Thoracic aorta (tissue), 2 donors: ENCODE data around the gene GARS1. TPM values are rescaled to one million over a fixed set of nuclear protein-coding genes. Genes with fewer than 3 reads are reported as not detected.

ENCODE experiments used
- ATAC-seq: fragments of 150-250 bp; one replicate; pipeline ENCODE4 v1.8.0; 2017; ENCODE audit warnings: low read depth; ENCODE audit not compliant: insufficient number of reproducible peaks, low FRiP score
- DNase-seq: peaks from one replicate; pipeline ENCODE4 v3.0.0-alpha.2; 2020; ENCODE audit warnings: low spot score
- H3K27ac ChIP-seq, 2 donors: fragments of 200-600 bp; sonication (generic); 1 replicate in 1 of 2; 2 replicates in 1 of 2; pipeline ENCODE4 v1.5.1; 2016; ENCODE audit warnings: mild to moderate bottlenecking in 2 of 2, moderate library complexity in 2 of 2
- H3K27me3 ChIP-seq: fragments of 200-600 bp; sonication (generic); replicated peaks from 2 replicates; pipeline ENCODE4 v1.6.0; 2016; ENCODE audit warnings: mild to moderate bottlenecking; ENCODE audit not compliant: insufficient read depth
- H3K36me3 ChIP-seq: fragments of 200-600 bp; sonication (generic); one replicate; pipeline ENCODE4 v1.5.1; 2016
- H3K4me1 ChIP-seq, 2 donors: fragments of 200-600 bp; sonication (generic); 1 replicate in 1 of 2; 2 replicates in 1 of 2; pipeline versions ENCODE4 v1.5.1 to v1.6.0; 2016; ENCODE audit warnings: low read depth in 2 of 2, mild to moderate bottlenecking in 1 of 2; ENCODE audit not compliant: control insufficient read depth in 1 of 2
- H3K4me3 ChIP-seq: fragments of 200-600 bp; sonication (generic); 2 replicates; pipeline ENCODE4 v1.5.1; 2016; ENCODE audit warnings: mild to moderate bottlenecking
- H3K9me3 ChIP-seq: fragments of 200-600 bp; sonication (generic); 2 replicates; pipeline ENCODE4 v1.5.1; 2016
- total RNA-seq, 2 donors: library from RNA; depleted of rRNA; stranded (reverse); fragments of >200 nt; gene quantifications; one replicate each; pipeline versions ENCODE4 v1.1.0 to v1.2.3, GENCODE V29; 2016
- TF ChIP-seq, protein P1 (sequence below): fragments of 200-600 bp; sonication (generic); IDR thresholded peaks from one replicate; pipeline ENCODE4 v1.5.1; 2019; ENCODE audit warnings: antibody characterized with exemption

Gene GARS1
- total RNA-seq, 2 donors from 2014 or later = 76.5 to 81.6 TPM

DNA sequence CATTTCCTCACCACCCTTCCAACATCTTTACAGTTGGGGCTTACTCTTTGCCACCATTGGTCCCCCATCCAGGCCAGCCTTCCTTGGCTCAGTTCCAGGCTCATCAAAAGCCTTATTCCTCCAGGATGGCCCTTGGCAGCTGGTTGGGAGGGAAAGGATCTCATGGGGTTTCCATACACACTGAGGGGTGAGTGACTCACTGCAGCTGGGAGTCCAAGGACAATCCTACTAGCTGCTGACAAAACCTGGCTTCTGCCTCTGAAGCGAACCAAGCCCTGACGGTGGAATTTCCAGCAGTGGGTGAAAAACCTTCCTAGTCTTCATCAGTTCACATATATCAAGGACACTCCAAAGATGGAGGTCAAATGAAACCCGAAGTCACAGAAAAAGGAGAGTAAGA is 64.6 kb downstream of the GARS1 start:
- ATAC-seq = no peak
- Histone ChIP-seq H3K9me3 (no peaks in the 10 kb centered on the region), H3K4me3 (no peak overlapping the region), H3K27ac (no peak overlapping the region), H3K36me3 (no peaks in the 10 kb centered on the region), H3K4me1 (no peaks in the 10 kb centered on the region), H3K27me3 (no peaks in the 10 kb centered on the region)
- no peak for DNase-seq
- TF ChIP-seq, protein P1, sequence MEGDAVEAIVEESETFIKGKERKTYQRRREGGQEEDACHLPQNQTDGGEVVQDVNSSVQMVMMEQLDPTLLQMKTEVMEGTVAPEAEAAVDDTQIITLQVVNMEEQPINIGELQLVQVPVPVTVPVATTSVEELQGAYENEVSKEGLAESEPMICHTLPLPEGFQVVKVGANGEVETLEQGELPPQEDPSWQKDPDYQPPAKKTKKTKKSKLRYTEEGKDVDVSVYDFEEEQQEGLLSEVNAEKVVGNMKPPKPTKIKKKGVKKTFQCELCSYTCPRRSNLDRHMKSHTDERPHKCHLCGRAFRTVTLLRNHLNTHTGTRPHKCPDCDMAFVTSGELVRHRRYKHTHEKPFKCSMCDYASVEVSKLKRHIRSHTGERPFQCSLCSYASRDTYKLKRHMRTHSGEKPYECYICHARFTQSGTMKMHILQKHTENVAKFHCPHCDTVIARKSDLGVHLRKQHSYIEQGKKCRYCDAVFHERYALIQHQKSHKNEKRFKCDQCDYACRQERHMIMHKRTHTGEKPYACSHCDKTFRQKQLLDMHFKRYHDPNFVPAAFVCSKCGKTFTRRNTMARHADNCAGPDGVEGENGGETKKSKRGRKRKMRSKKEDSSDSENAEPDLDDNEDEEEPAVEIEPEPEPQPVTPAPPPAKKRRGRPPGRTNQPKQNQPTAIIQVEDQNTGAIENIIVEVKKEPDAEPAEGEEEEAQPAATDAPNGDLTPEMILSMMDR = no peak

DNA sequence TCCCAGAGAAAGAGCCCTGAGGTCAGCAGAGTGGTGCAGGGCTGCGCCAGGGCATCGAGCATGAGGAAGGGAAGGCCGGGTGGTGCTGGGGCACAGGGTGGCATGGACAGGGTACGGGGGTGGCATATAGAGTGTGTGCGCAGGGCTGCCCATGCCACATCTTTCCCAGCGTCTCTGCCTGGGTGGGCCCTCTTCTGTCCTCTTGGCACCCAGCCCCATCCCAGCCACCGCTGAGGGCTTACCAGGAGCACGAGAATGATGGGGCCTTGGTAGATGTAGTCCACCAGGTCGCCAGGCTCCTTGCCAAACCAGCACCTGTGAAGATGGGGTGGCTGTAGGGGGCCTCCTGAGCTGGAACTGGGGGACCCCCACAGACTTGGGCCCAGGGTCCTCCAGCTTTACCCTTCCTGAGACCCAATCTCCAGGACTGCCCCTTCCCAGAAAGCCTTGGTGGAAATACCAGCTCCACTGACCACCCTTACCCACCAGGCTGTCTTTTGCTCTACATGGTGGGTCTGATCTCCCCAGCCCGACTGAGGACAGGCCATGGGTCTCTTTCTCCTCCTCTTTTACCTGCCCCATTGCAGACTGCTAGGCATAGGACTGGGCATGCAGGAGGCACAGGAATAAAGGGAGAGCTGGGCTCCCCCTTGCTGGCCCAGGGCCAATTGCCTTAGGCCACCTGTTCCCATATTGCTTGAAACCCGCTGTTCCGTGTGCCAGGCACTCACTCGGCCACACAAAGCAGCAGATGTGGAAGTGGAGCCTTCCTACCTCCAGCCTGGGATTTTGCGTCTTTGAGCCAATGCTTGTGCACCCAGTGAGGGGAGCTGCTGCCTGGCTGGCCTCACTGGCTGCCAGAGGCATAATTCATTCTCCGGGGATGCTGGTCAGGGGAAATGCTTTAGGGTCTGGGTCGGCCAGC is 65.9 kb downstream of the GARS1 start:
- no peak for DNase-seq
- no peak for ATAC-seq
- no peaks in the 10 kb centered on the region for H3K27me3 ChIP-seq
- H3K4me1 ChIP-seq = no peaks in the 10 kb centered on the region
- H3K27ac ChIP-seq = no peak overlapping the region
- no peaks in the 10 kb centered on the region for H3K36me3 ChIP-seq
- no peaks in the 10 kb centered on the region for H3K9me3 ChIP-seq
- no peak overlapping the region for H3K4me3 ChIP-seq
- TF ChIP-seq, protein P1 = no peak

DNA sequence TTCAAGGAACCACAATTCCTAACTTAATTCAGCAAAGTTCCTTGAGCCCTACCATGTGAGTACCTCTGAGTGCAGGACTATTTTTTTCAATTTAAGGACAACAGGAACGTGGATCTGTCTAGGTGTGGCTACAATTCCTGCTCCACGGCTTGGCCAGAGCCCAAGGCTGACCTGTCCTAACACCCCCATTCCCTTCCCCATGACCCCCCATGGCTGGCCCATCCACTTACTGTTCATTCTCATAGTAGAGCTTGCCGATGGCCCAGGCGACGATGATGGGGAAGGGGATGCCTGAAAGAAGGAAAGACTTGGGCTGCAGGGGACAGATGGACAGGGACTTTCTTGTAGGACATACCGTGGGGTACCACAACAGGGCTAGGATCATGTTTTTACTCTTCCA is 67.2 kb downstream of the GARS1 start:
- TF ChIP-seq, protein P1 = no peak
- no peak for DNase-seq
- ATAC-seq = no peak
- H3K4me3 ChIP-seq = no peak overlapping the region
- no peak overlapping the region for H3K27ac ChIP-seq
- no peaks in the 10 kb centered on the region for H3K36me3 ChIP-seq
- H3K9me3 ChIP-seq = no peaks in the 10 kb centered on the region
- no peaks in the 10 kb centered on the region for H3K4me1 ChIP-seq
- no peaks in the 10 kb centered on the region for H3K27me3 ChIP-seq

DNA sequence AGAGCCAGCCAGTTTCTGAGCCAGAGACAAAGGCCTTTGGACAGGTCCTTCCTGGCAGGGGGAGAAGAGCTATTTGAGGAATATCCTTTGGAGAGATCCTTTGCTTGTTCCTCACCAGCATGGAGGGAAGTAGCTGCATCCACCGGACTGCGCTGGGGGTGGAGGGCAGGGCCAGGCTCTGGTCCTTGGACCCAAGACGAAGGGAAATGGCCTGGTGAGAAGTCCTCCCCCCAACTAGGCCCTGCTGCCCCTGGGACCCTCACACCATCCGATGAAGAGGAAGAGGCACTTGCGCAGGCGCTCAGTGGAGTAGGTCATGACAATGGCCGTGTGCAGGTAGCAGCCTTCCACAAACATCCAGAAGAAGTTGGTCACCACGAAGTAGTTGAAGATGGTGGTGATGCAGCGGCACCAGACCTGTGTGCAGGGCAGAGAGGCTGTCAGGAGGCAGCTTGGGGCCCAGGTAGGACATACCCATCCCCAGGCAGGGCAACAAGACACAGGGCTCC is 67.8 kb downstream of the GARS1 start:
- Histone ChIP-seq H3K4me3 (no peak overlapping the region), H3K36me3 (no peaks in the 10 kb centered on the region), H3K4me1 (no peaks in the 10 kb centered on the region), H3K9me3 (no peaks in the 10 kb centered on the region), H3K27ac (no peak overlapping the region), H3K27me3 (no peaks in the 10 kb centered on the region)
- ATAC-seq (no peak), DNase-seq (no peak)
- TF ChIP-seq, protein P1 = no peak

DNA sequence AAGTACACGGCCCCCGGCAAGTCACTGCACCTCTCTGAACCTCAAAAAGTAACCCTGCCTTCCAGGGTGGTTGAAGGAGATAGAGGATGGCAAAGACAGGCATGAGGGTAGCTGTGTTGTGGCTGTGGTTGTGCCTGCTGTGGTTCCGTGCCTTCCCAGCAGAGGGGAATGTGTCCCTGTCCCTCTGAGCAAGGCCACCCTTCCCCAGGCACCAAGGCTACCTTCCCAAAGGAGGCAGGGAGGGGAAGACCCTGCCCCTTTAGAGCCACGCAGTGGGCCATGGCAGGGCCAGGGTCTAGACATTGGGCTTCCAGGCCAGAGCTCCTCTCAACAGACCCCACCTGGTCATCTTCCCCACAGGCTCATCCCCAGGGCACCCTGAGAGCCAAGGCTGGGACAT is 68.7 kb downstream of the GARS1 start:
- no peak overlapping the region for H3K27ac ChIP-seq
- TF ChIP-seq, protein P1 = no peak
- H3K4me1 ChIP-seq = no peaks in the 10 kb centered on the region
- no peak overlapping the region for H3K4me3 ChIP-seq
- DNase-seq = no peak
- no peak for ATAC-seq
- H3K9me3 ChIP-seq = no peaks in the 10 kb centered on the region
- H3K27me3 ChIP-seq = no peaks in the 10 kb centered on the region
- no peaks in the 10 kb centered on the region for H3K36me3 ChIP-seq
